ENCODE data around the gene NAP1L4.

NAP1L4 gene

GRCh38 chr11:3030289-3031070 is 38.4 kb upstream of the NAP1L4 start:
- Histone ChIP-seq H3K9me3 (ENCODE audit: low read length) (no peaks in the 10 kb centered on the region), H3K4me3 (ENCODE audit: low read depth, low read length, poor library complexity, severe bottlenecking) (no peak overlapping the region), H3K9ac (ENCODE audit: low read length) (no peak overlapping the region), H3K9me2 (ENCODE audit: low read depth, low read length) (no peaks in the 10 kb centered on the region), H2AFZ (ENCODE audit: low read length) (no peak overlapping the region), H3K27me3 (ENCODE audit: insufficient read depth, low read length) (no peaks in the 10 kb centered on the region), H3F3A (ENCODE audit: insufficient read depth, low read length) (no peaks in the 10 kb centered on the region), H3K27ac (ENCODE audit: low read depth, low read length, poor library complexity, severe bottlenecking) (no peak overlapping the region), H3K36me3 (ENCODE audit: insufficient read depth, low read length) (peaks cover 49% of the 10 kb centered on the region), H3K79me2 (ENCODE audit: insufficient read depth, low read length) (no peaks in the 10 kb centered on the region), H3K4me2 (ENCODE audit: low read length) (no peak overlapping the region), H3K4me1 (ENCODE audit: insufficient read depth, low read length, severe bottlenecking) (peaks cover 3% of the 10 kb centered on the region), H4K20me1 (ENCODE audit: insufficient read depth, low read length) (no peaks in the 10 kb centered on the region)
- TF ChIP-seq, protein P1, sequence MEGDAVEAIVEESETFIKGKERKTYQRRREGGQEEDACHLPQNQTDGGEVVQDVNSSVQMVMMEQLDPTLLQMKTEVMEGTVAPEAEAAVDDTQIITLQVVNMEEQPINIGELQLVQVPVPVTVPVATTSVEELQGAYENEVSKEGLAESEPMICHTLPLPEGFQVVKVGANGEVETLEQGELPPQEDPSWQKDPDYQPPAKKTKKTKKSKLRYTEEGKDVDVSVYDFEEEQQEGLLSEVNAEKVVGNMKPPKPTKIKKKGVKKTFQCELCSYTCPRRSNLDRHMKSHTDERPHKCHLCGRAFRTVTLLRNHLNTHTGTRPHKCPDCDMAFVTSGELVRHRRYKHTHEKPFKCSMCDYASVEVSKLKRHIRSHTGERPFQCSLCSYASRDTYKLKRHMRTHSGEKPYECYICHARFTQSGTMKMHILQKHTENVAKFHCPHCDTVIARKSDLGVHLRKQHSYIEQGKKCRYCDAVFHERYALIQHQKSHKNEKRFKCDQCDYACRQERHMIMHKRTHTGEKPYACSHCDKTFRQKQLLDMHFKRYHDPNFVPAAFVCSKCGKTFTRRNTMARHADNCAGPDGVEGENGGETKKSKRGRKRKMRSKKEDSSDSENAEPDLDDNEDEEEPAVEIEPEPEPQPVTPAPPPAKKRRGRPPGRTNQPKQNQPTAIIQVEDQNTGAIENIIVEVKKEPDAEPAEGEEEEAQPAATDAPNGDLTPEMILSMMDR (IDR thresholded peaks at IDR 0.05; ENCODE audit: low read length), result no peak
- TF ChIP-seq EZH2 (IDR thresholded peaks at IDR 0.05; ENCODE audit: borderline replicate concordance, low read length), result no peak

DNA sequence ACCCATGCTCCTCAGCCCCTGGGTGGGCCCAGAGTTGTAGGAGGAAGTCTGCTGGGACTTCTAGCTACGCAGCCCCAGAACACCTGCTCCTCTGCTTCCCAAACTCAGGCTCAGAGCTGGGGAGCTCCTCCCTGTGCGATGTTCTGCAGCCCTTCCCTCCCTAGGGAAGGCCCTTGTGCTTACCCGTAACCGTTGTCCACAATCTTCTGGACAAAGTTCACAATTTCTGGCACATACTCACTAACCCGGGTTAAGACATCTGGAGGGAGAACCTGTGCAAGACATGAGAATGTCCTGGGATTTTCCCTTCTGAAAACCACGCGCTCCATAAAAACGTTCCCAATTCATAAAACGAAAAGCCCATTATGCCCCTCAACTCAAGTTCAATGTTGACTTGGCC is 36.7 kb upstream of the NAP1L4 start:
- Histone ChIP-seq H4K20me1 (ENCODE audit: insufficient read depth, low read length) (no peaks in the 10 kb centered on the region), H3K9me3 (ENCODE audit: low read length) (no peaks in the 10 kb centered on the region), H3K36me3 (ENCODE audit: insufficient read depth, low read length) (peaks cover 49% of the 10 kb centered on the region), H3K9ac (ENCODE audit: low read length) (no peak overlapping the region), H3K9me2 (ENCODE audit: low read depth, low read length) (no peaks in the 10 kb centered on the region), H3F3A (ENCODE audit: insufficient read depth, low read length) (no peaks in the 10 kb centered on the region), H3K79me2 (ENCODE audit: insufficient read depth, low read length) (no peaks in the 10 kb centered on the region), H3K27me3 (ENCODE audit: insufficient read depth, low read length) (no peaks in the 10 kb centered on the region), H2AFZ (ENCODE audit: low read length) (no peak overlapping the region), H3K4me3 (ENCODE audit: low read depth, low read length, poor library complexity, severe bottlenecking) (no peak overlapping the region), H3K4me2 (ENCODE audit: low read length) (no peak overlapping the region), H3K4me1 (ENCODE audit: insufficient read depth, low read length, severe bottlenecking) (no peaks in the 10 kb centered on the region), H3K27ac (ENCODE audit: low read depth, low read length, poor library complexity, severe bottlenecking) (no peak overlapping the region)
- TF ChIP-seq, protein P1 (IDR thresholded peaks at IDR 0.05; ENCODE audit: low read length), result no peak
- TF ChIP-seq EZH2 (IDR thresholded peaks at IDR 0.05; ENCODE audit: borderline replicate concordance, low read length), result no peak

DNA sequence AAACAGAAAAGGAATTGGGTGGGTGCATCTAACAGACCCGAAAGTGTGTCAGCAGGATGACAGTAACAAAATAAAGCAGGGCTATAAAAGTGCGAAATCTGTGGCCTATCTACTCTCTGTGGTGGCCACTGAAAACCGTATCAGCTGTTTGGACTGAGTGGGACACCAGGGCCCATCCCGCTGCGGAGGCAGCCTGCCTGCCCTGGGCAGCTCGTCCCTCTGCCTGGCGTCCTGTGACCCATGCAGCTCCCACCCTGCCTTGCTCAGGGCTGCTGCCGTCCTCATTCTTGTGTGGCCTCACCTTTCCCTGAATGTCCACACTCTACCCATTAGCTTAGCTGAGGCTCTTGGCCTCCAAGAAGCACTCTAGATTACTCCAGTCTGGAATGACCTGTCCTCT is 34.7 kb upstream of the NAP1L4 start:
- Histone ChIP-seq H3K9me2 (ENCODE audit: low read depth, low read length) (no peaks in the 10 kb centered on the region), H3K79me2 (ENCODE audit: insufficient read depth, low read length) (no peaks in the 10 kb centered on the region), H3F3A (ENCODE audit: insufficient read depth, low read length) (no peaks in the 10 kb centered on the region), H3K27me3 (ENCODE audit: insufficient read depth, low read length) (no peaks in the 10 kb centered on the region), H3K4me2 (ENCODE audit: low read length) (no peak overlapping the region), H3K36me3 (ENCODE audit: insufficient read depth, low read length) (peaks cover 49% of the 10 kb centered on the region), H4K20me1 (ENCODE audit: insufficient read depth, low read length) (no peaks in the 10 kb centered on the region), H3K9me3 (ENCODE audit: low read length) (no peaks in the 10 kb centered on the region), H3K9ac (ENCODE audit: low read length) (no peak overlapping the region), H3K4me3 (ENCODE audit: low read depth, low read length, poor library complexity, severe bottlenecking) (no peak overlapping the region), H3K27ac (ENCODE audit: low read depth, low read length, poor library complexity, severe bottlenecking) (no peak overlapping the region), H3K4me1 (ENCODE audit: insufficient read depth, low read length, severe bottlenecking) (peaks cover 12% of the 10 kb centered on the region), H2AFZ (ENCODE audit: low read length) (no peak overlapping the region)
- TF ChIP-seq EZH2 (IDR thresholded peaks at IDR 0.05; ENCODE audit: borderline replicate concordance, low read length), result no peak
- TF ChIP-seq, protein P1 (IDR thresholded peaks at IDR 0.05; ENCODE audit: low read length), result no peak

All from OCI-LY1 (cell line).